GM19372 (cell line): ENCODE data around the gene KCNH1.

Experiments used
- ATAC-seq: cut with Tn5 transposase; IDR thresholded peaks from one replicate; pipeline ENCODE4 v1.9.1; 2021; ENCODE audit warnings: mild to moderate bottlenecking, low read depth, moderate library complexity; ENCODE audit not compliant: unreplicated experiment

KCNH1 gene

DNA sequence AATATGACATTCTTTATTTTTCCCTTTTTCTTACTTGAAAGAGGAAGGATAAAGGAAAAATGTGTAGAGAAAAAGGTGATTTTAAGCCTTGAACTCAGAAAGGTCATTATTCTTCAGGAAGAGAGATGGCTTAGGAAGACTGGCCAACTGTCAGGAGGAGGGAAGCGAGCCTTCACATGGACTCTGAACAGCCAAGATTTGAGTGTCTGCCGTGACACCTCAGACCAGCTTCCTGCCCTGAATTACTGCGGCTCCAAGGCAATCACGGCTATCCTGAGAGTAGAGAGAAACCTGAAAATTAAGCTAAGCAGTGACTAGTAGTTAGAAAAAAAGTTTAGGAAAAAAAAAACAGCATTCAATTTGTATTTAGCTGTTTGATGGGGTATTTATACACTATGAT is 314.7 kb downstream of the KCNH1 start:
- no peak for ATAC-seq

DNA sequence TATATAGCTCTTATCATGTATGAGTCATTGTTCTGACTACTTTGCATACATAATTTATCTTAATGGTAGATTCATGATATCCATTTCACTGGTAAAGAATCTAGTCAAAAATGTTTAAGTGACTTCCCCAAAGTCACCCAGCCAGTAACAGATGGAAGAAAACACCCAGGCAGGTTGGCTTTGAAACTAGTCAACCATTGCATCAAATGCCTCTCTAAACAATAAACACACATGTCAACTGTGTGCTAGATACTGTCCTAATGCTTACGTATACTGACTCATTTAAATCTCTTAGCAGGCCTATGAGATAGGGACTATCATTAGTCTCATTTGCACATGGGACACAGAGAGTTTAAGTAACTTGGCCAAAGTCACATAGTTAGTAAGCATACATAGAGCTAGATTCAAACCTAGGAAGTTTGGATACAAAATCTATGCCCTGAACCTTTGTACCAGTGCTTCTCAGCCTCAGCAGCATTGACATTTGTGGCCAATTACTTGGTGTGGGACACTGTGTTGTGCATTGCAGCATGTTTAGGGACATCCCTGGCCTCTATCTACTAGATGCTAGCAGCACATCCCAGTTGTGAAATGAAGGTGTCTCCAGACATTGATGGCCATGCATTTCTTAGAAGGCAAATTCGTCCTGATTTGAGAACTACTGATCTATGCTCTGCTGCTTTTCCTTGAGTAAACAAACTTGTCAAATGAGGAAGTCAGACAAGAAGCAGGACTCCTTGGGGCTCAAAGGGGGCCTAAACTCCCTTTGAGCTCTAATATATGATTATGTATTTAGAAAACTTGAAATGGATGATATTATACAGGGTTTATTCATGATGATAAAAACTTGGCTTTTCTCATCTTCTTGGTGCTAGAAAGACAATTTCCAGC is 316.3 kb downstream of the KCNH1 start:
- ATAC-seq, result no peak

DNA sequence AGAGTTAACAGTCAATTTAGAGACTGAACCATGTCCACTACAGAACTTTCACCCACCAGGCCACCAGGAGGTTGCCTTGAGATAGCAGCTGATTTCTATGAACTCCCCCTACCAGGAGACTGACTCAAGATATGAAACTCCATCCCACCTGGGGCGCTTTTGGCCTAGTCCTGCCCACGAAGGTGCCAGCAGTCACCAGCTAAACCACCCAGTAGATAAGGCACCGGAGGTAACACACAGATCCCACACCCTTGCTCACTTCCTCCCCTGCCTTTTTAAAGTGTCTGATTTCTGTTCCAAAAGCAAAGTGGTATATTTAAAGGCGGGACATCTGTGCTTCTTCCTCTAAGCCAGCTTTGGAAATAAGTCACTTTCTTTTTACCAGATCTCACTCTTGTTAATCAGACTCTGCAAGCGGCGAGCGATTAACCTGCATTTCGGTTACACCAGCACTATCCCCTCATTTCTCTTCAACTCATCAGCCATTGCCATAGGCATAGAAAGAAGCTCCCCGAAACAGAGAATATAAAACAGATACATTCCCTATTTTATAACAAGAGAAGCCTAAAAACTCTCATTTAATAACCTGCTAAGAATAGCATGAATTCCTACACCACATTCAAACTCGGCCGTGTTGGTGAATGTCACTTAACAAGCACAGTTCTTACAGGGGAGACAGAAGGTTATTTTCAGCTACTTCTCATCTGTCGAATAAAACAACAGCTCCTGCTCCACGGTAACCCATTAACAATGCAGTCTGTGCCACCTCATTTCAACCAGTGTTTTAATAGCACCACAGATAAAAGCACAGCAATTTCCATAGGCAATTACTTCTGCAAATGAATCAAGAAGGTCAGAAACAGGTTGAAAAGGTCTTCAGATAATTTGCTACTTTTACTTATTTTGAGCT is 318.1 kb downstream of the KCNH1 start:
- ATAC-seq, result no peak

DNA sequence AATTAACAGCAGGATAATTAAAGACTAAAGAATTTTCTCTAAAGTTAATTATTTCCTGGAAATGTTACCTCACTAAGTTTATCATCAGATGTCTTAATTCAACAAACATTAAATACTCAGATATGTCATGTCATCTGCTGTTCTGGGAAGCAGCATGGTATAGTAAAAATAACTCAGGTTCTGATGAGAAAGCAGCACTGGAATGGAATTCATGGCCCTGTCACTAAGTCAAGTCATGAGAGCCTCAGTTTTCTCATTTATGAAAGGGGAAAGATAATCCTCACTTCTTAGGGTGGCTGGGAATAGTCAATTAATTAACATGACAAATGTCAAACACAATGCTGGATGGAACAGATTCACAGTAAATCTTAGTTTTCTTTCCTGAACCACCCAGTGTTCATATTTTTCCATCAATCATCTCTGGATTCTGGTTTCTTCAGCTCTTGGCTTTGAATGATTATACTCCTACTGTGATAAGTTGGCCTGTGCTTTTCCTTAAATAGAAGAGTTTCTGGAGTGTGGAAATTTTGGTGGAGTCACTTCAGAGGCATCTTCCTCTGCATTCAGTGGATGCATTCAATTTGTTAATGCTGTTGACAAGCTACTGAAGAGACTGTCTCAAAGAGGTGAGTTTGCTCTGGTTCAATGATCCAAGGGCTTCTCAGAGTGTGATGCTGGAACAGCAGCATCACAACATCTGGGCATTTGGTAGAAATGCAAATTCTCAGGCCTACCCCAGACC is 319.4 kb downstream of the KCNH1 start:
- ATAC-seq, result no peak

DNA sequence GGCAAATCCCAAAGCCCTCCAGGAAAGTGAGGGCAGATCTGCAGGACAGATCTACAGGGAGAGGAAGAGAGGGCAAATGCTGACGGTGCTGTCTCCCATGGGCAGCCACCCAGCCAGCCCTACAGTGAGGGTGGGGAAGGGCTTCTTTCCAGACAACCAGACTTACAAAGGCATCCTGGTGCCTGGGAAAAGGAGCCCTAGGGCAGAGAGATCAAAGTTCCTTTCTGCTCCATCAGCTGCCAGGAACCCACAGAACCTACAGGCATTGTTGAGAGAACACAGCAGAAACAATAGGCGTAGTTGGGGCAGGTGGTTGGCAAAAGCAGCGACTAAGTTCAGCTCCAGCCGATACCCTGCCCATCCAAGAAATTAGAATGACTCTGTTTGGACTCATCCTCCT is 332.4 kb downstream of the KCNH1 start:
- ATAC-seq, result no peak

DNA sequence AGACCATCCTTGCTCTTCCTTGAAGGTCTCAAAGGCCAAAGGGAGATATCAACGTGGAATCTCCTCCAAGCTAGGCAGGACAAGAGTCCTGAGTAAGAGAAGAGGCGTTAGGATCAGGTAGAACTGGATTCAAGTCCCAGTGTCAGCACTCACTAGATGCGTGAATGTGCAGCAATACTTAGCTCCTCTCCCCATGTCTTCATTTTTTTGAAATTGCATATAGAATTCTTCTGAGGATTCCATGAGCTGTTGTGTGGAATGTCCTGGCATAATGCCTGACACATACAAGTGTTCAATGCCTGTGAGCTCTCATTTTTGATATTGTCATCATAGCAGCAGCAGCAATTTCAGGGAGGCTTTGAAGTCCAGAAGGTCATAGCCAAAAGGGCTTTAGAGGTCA is 333.2 kb downstream of the KCNH1 start:
- ATAC-seq, result no peak

DNA sequence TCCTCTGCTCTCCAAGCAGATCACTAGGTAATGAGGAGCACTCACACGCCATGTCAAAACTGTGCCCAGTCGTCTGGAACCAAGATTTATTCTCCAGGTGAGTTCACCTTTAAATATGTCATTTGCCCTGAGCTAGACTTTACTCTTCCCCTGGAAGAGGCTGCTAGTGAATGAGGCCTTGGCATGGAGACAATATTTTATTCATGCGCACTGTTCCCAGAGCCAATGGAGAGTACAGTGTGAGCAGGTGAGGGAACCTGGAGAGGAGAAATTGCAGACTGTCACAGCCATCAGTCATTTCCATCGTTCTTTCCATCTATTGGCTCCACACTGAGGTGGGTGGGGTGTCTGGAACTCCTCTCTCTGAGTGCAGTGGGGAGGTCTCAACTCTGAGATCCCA is 333.6 kb downstream of the KCNH1 start:
- no peak for ATAC-seq

DNA sequence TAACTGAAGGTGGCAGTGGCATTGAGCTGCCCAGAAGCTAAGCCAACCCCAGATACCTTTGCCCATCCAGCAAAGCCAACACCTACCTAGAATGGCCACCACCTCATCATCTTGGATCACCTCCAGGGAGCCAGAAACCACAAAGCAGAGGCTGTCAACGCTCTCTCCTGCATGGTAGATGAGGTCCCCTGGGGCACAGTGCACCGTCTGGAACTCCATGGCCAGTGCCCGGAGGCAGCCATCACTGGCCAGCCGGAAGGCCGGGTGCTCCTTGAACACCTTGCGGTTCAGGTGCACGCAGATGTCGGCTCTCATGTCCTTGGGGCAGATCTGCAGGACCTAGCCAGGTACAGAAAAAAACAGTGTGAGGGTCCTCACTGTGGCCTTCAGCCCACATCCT is 336.5 kb downstream of the KCNH1 start:
- ATAC-seq, result no peak

DNA sequence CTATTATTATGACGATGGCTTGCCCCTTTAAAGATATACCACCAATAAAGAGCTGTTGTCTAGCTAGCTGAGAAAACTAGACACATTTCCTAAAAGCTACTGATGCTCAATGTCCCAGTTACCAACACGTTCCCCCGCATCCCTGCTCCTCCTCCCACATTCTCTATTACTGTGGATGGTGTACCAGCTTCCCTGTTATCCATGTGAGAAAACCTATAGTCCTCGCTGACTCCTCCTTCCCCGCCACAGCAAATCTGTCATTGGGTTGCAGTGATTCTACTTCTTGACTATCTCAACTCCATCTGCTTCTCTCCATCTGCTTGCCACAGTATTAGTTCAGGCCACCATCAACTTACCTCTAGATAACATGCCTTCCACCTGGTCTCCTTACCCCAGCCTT is 337.5 kb downstream of the KCNH1 start:
- ATAC-seq, result no peak

DNA sequence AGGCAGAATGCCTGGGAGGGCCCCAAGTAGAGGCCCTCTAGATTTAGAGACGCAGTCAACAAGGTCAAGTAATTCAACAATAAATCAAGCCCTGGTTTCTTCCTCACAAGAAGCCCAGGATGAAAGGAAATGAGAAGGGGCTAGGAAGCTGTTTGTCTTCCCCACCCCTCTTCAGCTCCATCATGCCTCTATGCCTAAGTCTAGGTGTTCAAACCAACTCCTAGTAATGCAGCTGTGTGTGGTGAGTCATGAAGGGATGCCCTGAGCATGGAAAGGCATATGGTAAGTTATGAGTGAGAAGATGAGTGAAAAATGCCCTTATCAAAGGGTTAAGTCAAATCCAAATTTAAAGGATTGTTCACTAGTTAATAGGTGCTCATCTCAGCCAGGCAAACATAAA is 339.5 kb downstream of the KCNH1 start:
- no peak for ATAC-seq

DNA sequence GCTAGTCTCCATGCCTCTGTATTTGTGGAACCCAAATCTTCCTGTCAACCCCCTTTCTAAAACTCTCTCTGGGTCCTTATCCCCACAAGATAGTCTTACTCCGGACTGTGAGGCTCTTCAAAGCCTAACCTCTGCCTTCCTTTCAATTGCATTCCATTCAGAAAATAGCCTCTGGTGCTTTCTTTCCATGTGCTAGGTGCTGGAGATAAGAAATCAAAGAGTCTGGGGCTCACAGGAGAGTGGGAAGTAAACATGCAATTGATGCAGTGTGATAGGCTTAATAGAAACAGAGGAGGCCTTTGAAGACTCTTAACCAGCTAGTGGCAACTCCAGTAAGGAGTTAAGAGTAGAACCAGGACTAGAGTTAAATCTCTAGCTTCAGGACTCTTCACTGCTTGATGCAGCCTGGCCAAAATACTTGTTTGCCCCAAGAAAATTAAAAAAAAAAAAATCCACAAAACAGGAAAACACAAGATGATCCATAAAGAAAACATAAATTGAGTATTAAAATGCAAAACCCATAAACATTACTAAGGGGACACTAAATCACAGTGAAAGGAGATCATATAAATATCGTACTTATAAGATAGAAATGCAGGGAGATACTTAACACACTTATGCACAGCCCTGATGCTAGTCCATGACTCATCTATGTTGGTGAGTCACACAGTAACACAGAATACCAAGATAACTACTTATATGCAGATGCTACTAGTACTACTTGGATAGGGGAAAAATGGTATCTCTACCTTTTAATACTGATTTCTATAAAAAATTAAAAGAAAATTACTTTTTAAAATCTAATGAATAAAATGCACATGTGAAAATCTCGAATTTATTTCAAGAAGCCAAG is 341.5 kb downstream of the KCNH1 start:
- ATAC-seq, result no peak

DNA sequence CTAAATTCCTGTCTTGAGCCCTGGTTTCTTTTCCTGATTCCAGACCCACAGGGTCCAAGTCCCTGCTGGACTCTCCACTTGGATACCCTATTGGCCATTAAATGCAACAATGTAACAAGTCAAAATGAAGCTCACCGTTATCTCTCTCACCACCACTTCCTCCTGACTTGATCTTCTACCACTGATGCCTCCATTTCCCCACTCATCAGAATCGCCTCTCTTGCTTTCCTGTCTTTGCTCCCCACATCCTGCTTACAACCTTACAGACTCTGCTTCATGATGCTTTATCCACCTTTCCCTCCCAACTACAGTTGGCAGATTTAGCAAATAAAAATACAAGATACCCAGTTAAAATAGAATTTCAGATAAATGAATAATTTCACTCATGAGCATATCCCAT is 343.8 kb downstream of the KCNH1 start:
- no peak for ATAC-seq

DNA sequence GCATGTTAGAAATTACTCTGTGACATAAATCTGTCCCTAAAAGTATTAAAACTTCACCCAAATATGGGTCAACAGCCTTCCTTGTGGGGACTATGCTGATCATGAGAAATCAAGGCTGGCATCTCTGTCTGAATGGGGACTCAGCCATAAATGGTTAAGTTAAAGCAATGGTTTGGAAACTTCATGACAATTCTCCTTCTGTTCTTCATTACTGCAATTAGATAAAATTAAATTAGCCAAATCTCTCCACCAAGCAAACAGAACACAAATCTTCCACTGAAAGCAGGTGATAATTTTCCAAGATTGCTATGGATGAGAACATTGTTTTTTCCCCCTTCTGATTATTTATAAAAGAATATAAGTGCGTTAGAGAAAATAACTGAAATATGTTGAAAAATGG is 346.1 kb downstream of the KCNH1 start:
- no peak for ATAC-seq

DNA sequence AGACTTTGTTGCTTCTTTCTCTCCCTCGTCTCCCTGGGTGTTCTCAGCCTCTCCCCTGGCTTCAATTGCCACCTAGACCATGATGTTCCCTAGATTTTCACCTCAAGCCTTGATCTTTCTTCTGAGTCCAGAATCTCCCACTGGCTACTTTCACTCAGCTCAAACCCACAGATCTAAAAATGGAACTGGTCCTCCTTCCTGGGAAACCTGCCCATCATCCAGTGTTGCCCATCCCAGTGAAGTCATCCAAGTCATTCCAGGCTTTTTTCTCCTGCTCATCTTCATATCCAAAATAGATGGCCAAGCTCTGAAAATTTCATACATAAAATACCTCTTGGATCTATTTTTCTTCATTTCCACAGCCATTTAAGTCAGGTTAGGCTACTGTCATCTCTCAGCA is 347.4 kb downstream of the KCNH1 start:
- ATAC-seq, result no peak

DNA sequence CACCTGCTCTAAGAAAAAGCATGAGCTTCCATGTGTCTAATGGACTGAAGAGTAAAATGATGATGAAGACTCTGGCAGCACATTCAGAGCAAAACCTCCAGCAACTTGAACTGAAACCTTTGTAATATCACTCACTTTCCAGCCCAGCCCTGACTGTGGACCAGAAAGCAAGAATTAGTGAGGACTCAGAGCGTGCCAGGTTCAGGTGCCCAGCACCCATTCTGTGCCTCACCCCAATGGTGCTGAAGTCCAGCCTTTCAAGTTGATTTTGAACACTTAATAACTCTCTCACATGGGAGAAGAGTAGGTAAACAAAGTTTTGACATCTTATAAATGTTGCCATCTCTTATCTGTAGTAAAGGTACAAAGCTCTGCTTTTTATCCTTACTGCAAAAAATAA is 350.0 kb downstream of the KCNH1 start:
- ATAC-seq, result no peak

DNA sequence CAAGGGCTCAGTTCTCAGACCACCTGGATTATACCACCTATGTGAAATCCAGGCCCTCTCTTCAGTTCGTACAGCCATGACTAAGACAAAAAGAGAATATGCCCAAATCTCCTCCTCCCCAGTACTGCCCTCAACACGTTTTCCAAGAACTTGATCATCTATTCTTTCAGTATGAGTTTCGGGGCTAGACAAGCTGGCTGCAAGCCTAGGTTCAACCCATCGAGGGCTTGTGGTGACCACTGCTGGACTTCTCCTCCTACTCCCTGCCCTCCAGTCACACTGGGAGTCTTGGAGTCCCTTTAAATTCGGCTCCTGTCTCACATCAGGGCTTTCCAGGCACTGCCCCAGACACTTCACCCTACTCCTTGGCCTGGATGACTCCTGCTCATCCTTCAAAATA is 352.3 kb downstream of the KCNH1 start:
- no peak for ATAC-seq

DNA sequence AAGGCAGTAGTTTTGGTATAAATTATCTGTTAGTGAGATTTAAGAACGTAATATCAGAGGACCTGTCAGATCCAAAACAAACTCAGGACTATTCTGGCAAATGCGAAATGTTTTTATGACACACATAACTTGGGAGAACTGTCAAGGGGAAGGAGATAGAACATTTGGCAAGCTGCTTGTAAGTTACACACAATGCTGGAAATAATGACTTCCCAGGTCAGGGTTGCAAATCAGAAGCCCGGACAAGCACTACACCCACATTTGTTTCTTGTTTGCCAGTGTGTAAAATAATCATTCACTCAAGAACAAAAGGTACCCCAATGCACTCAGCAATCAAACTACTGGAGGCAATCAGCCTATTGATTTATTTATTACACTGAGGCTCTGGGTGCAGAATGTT is 354.7 kb downstream of the KCNH1 start:
- ATAC-seq, result no peak

DNA sequence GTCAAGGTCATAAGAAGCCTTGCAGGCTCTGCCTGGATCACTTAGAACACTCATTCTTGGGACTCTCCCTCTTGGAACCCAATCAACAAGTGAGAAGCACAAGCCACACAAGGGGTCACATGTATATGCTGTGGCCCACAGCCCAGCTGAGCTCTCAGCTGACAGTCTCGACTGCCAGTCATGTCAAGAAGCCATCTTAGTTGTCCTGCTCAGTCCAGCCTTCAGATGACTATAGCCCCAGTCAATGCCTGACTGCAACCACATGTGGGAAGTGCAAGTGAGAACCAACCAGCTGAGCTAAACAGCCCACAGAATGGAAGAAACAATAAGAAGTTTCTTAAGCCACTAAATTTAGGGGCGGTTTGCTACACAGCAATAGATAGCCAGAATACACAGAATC is 356.0 kb downstream of the KCNH1 start:
- ATAC-seq, result no peak

DNA sequence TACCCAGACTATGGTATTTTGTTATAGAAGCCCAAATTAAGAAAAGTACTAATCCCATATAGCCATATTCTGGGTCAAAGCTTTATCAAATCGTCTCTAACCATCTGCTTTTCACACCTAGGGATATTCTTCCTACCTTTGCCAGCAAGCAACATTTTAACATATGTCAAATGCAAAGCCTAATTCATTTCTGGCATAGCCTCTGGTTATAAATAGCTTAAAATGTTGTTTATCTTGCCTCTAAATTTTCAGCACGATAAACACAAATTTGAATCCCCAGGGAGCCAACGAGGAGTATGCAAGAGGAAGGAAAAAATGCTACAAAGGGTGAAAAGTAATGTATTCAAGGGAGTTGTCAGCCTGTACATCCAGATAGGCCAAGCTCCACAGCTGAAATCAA is 357.2 kb downstream of the KCNH1 start:
- ATAC-seq, result no peak

DNA sequence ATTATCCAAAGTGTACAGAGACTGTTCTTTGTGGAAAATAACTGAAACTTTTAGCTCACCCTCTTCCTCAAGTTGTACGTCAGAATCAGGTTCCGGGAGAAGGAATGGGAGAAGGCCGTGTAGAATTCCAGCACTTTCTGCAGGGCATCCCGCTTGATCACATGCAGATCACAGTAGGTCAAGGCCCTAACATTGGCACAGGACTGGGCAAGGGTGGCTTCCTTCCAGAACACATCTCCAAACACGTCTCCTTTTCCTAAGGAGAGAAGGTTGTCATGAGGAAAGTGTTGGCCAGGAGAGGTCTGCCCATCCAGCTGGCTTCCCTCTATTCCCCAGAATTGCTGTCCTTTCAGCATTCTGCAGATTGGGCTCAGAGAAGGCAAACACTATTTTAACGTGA is 358.7 kb downstream of the KCNH1 start:
- ATAC-seq, result no peak
